ENCODE data around the gene CCDC170. TPM values are rescaled to one million over a fixed set of nuclear protein-coding genes. Genes with fewer than 3 reads are reported as not detected.

The CCDC170 gene
- total and polyA plus RNA-seq, 9 of the 15 experiments (the other 6 are each of a cell fraction or from before 2014, with no cell fraction given), result 0.01 to 0.18 (median 0.05) TPM; not detected in 6

GRCh38 chr6:151497905-151498304 lies 4.1 kb downstream of the CCDC170 start (continued):
- TF ChIP-seq TSHZ1 (CRISPR knock-in tag; IDR thresholded peaks at IDR 0.05) (no peak), HES1 (IDR thresholded peaks at IDR 0.05; ENCODE audit: low read depth) (no peak), PATZ1 (CRISPR knock-in tag; IDR thresholded peaks at IDR 0.05; ENCODE audit: borderline replicate concordance) (no peak), SRSF1 (IDR thresholded peaks at IDR 0.05; ENCODE audit: low read depth, low read length) (no peak), ZNF253 (CRISPR knock-in tag; conservative IDR thresholded peaks at IDR 0.05) (no peak), ZEB2 (IDR thresholded peaks at IDR 0.05) (no peak), BCL6 (CRISPR knock-in tag; IDR thresholded peaks at IDR 0.05) (no peak), RFX5 (IDR thresholded peaks at IDR 0.05; ENCODE audit: low read depth, low read length) (no peak), ZSCAN29 (IDR thresholded peaks at IDR 0.05) (no peak), TCF7L2 (IDR thresholded peaks at IDR 0.05; ENCODE audit: low read depth, low read length) (no peak), CGGBP1 (CRISPR knock-in tag; IDR thresholded peaks at IDR 0.05) (no peak), CREB3 (tag; conservative IDR thresholded peaks at IDR 0.05; ENCODE audit: low read depth) (no peak)
